NCI-H2107 (cell line): ENCODE results near the gene RASA2.
A peak's percentile ranks its signal among the peaks of the same experiment; 100 is the strongest.
"Not testable (repeated sequence)": the region's sequence is repeated elsewhere in the genome, so short reads cannot be mapped to it uniquely, and the experiment has no call there.

Experiments
- DNase-seq: peaks from one replicate; lab custom pipeline; 2025; lab: John Stamatoyannopoulos, UW

The RASA2 gene

DNA sequence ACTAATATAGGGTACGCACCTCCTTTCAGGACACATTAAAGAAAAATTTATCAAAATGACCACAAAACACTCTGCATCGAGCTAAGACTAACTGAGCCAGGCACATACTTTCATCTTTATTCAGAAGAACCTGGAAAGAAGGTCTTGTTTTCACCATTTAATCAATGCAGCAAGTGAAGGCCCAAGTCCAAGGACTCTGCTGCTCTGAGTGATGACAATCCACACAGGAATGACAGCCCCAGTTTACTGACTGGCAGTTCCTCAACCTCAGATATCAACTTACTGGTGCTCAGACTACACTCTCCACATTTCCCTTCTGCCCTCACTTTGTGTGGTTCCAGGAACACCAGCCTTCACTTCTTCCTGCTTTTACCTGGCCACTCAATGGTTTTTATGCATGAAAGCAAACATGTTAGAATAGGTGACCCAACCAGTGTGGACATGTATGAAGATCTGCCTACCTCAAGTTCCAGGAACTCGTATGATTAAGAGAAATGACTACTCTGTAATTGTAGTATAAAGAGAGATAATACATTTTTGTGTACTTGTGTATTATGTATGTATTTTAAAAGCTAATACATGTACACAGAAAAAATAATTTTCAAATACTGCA, 29.1 kb upstream of the RASA2 start:
- no peak for DNase-seq

DNA sequence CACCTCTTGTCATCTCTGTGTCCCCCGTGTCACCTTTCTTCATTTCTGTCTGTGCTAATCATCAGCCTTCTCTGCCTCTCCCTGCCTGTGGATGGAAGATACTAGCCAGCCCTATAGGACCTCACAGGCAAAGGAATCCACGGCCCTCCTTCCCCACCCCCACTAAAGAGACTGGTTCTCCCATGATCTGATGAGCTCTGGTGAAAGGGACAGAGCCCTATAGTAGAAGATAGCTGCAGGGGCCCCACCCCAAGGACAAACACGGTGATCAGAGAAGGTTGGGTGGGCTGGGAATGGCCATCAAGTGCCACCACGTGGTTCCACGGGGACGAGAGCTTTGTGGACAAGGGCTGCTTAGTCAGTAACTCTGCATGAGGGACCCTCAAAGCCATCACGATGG, 27.8 kb upstream of the RASA2 start:
- no peak for DNase-seq

DNA sequence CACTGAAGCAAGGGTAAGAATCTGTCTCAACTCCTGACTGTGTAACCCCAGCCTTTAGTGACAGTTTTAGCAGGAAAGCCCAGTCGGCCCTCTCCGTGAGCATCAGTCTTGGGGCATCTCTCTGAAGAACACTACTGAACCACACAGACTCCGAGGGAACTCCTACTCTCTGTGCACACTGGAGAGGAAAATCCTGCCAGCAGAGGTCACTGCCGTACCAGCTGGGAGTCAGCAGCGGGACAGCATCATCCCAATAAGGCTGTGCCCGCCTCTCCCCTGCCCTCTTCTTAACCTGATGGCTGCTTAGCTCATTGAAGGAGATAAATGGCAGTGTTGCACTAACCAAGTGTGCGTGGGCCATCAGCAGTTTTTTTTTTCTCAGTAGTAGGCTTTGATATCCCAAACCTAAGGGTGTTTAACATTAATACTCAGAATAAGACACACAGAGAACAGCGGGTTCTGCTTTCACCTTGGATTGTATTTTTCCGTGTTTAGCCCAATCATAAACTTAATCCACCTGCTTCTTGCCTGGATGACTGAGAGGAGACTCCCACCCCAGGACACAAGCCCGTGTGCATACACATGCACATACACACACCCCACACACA, 26.6 kb upstream of the RASA2 start:
- DNase-seq: peak; percentile 81

DNA sequence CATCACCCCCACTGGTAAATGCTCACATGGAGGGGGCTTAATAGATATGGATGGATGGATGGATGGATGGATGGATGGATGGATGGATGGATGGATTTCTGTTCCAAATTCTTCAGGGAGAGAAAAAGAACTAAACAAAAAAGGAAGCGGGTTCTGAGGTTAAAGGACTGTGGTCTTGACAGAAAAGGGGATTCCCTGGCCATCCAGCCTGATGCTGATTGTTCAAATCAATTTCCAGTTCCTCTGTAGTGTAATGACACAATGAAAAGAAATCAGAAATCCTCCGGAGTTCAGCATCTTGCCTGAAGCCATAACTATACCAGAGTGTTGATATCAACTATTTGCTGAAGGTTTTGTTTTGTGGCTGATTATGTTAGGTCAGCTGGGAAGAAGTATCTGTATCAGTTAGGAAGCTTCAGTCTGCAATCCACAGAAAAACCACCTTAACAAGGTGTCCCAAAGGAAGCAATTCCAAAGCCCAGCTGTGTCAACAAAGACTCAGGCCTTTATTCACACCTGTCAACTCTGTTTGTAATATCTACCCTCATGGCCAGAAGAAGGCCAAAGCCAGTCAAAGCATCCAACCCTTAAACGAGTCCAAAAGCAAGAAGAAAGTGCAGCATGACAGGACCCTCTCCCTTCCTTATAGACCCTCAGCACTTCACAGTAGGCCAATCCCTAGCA, 24.5 kb upstream of the RASA2 start:
- DNase-seq: no peak

DNA sequence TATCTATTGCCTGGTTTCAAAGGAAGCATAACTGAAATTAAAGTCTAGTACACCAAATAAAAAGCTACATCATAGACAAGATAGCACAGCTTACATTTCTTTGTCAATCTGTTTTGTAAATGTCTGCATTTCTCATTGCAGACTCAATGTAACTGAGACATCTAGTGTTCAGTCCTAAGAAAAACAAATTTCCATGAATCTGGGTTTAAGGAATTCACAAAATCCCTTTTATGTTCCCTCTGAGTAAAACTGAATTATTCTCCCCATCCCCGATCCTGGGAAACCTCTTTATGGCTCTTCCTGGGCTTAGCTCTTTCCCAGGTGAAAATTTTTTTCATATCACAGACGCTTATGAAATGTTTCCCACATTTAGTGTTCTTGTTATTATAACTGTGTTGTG, 21.6 kb upstream of the RASA2 start:
- DNase-seq: no peak

DNA sequence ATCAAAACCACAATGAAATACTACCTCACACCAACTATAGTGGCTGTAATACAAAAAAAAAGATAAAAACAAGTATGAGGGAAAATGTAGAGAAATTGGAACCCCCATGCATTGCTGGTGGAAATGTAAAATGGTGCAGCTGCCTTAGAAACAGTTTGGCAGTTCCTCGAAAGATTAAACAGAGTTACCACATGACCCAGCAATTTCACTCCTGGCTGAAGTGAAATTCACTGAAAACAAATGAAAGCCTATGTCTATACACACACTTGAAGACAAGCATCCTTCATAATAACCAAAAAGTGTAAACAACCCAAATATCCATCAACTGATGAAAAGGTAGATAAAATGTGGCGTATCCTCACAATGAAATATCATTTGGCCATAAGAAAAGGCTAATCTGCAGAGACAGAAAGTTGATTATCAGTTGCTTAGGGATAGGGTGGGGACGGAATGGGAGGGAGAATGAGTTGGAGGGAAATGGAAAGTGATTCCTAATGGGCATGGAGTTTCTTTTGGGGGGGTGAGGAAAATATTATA, 20.1 kb upstream of the RASA2 start:
- no peak for DNase-seq

DNA sequence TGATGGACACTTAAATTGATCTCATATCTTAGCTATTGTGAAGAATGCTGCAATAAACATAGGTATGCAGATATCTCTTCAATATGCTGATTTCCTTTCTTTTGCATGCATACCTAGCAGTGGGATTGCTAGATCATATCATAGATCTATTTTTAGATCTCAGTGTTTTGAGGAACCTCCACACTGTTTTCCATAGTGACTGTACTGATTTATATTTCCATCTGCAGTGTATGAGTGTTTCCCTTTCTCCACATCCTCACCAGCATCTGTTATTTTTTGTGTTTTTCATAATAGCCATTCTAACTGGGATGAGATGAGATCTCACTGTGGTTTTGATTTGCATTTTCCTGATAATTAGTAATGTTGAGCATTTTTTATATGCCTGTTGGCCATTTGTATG, 17.1 kb upstream of the RASA2 start:
- DNase-seq: no peak

DNA sequence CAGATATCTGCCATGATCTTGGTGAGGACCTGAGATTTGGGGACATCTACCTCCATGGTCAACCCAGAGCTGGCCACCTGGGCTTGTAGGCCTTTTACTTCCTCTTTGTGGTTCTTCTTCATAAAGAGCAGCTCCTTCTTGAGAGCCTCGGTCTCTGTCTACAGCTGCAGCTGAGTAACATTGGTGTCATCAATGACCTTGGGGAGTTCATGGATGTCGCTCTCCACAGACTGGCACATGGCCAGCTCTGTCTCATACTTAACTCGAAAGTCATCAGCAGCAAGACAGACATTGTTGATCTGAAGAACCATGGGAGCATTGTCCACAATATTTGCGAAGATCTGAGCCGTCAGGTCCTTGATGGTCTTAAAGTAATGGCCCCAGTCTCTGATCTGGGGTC, 15.7 kb upstream of the RASA2 start:
- DNase-seq: no peak

DNA sequence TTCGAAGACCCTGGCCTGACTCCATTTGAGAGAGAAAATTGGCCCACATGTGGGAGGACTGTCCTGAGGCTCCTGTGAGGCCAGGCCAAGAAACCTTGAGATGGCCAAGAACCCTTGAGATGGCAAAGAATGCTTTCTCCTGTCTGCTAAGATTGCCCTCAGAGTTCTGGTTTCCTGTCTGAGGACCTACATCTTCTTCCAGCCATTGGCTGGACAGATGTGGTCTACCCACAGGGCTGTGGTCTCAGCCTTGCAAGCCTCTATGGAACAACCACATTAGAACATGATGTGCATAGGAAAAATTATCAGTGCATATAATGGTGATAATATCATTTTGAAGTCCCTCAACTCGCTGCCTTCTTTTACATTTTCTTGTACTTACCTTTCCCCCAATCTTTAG, 10.8 kb upstream of the RASA2 start:
- DNase-seq: no peak

DNA sequence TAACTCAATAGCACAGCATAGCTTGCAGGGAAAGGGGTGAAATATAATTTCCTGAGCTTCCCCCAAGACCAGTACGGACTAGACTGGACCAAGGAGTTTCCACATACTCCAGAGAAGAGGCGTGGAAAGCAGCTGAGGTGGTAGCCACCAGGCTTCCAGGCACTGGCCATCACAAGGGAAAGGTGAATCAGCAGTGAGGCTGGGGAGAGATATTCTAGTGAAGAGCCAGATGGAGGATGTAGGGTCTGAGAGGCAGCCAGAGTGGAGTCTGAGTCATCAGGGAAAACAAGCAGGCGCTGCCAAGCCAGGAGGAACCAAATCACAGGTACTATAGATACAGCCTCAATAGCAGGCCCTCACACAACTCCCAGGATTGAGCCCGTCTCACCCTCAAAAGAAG, 9.6 kb upstream of the RASA2 start:
- no peak for DNase-seq

DNA sequence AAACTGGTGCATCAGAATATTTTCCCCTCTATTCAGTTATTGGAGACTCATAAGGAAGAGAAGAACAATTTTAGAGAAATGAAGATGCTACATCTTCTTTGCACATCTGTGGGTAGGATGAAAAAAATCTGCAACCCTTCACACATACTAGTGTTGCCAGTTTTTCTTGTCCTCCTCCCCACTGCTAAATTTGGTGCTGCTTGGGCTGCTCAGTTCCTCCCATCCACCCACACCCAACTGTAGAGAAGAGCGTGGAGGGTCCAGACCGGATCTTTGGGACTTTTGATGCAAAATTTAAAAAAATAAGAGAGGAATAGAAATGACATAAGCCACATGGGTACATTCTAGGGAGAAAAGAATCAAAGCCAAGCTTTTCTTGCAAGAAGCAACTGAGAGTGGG, 8.7 kb upstream of the RASA2 start:
- no peak for DNase-seq

DNA sequence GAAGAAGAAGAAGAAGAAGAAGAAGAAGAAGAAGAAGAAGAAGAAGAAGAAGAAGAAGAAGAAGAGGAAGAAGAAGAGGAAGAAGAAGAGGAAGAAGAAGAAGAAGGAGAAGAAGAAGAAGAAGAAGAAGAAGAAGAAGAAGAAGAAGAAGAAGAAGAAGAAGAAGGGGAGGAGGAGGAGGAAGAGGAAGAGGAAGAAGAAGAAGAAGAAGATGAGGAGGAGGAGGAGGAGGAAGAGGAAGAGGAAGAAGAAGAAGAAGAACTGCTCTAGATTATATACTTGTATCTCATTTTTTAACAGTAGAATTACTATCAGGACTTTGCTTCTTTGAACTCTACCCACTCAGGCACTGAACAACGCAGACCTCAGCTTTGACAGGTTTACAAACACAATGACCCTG, 8.0 kb upstream of the RASA2 start:
- not testable (repeated sequence) for DNase-seq

DNA sequence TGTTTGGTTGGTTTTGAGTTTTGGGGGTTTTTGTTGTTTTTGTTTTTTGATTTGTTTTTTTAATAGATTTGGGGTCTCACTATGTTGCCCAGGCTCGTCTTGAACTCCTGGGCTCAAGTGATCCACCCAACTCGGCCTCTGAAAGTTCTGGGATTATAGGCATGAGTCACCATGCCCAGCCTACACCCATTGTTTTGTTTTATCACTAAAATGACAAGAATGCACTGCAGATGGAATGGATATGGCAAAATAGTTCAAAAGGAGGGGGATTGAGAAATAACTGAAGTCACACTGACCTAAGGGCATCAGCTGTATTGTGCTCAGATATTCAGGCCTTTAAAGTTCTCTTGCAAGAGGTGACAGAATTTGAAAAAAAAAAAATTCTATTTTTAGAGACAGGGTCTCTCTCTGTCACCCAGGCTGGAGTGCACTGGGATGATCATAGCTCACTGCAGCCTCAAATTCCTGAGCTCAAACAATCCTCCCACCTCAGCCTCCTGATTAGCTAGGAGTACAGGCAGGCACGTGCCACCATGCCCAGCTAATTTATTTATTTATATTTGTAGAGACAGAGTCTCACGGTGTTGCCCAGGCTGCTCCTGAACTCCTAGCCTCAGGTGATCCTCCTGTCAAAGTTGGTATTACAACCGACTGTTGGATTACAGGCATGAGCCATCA, 4.4 kb upstream of the RASA2 start:
- DNase-seq: no peak

DNA sequence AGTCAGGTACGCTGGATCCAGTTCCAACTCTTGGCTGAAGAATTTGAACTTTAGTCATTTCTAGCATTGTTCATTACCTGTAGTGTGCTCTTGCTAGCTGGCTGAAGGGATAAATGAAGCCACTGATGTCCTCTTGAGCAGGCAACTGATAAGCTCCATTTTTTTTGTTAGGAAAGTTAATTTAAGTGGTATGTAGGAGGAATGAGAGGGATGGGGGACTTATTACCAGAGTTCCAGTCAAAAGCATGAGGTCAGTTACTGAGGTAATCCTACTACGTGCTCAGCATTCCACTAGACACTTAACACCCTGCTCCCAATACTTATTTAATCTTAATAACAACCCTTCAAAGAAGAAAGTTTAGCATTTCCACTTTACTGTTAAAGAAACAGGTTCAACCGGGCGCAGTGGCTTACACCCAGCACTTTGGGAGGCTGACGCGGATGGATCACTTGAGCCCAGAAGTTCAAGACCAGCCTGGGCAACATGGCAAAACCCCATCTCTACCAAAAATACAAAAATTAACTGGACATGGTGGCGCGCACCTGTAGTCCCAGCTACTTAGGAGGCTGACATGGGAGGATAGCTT, 2.0 kb upstream of the RASA2 start:
- DNase-seq: no peak

DNA sequence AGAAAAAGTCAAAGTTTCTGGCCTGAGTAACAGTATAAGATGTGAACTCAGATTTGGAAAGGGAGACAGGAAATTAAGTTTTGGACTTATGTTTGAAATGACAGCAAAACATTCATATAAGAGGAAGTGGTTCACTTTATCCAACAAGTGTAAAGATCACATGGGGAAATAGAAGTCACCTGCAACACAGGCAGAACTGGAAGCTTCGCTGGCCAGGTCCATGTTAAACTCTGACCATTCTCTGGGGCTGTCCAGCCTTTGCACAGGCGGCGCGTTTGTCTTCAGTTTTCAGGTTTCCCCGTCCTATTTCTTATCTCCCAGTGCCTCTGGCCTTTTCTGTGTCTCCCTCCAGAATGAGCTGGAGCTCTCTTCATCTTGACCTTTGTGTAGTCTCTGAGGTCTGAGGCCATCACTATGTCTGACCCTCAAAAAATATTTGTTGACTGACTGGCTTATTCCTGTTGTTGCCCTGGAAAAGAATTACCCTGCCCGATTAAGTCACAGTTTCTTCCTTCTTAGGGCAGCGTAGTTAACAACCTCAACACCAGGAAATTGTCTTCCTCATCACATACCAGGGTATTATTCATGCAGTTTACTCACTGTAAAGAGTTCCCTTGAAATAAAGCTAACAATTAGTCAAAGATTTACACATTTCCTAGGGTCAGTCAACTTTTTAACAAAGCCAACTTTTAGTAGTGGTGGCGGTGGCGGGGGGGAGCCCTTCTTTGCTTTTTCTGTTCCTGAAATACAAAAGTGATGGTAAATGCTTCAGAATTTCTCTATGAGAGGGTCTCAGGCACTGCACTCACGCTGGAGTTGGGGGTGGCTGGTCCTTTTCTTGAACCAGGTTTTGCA, 959 bp upstream of the RASA2 start:
- no peak for DNase-seq

DNA sequence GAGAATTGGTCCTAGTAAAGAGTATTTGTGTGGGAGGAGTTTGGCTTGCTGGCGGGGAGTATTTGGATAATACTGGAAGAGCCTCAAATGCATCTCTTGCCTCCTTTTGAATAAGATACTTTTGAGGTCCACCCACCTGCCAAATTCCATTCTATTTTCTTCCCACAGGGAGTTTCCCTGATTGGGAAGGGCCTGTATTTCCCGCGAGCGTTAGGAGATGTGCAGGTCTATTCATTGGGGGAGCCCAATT, 406 bp upstream of the RASA2 start:
- DNase-seq: no peak

DNA sequence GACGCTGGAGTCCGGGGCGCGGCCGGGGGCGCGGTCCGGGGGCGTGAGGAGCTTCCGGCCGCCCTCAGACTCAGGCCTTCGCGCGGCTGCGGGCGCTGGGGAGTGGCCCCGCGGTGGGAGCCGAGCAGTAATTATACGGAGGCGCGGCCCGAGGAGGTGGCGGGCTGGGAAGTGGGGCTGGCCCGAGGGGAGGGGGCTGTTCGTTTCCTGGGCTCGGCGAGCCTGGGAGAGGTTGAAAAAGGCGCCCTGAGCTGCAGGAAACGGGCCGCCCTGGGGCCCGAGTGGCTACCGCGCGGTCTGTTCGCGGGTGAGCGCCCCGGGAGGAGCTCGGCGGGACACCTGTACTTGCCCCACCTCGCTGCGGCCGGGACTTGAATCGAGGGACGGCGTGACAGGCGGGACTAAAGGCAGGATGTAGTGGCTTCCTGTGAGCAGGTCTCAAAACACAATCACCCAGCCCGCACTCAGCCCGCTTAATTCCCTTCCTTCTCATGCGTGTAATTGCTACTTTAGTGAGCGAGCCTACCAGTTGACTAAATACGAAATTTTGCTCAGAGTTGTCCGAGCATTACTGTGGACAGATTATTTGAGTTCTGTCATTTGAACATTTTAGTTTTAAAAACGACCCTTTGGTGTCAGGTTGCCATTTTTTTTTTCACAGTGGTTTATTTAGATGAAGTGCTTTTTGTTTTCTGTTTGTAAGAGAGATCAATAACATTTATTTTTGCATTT, 860 bp downstream of the RASA2 start:
- peak; percentile 54 for DNase-seq

DNA sequence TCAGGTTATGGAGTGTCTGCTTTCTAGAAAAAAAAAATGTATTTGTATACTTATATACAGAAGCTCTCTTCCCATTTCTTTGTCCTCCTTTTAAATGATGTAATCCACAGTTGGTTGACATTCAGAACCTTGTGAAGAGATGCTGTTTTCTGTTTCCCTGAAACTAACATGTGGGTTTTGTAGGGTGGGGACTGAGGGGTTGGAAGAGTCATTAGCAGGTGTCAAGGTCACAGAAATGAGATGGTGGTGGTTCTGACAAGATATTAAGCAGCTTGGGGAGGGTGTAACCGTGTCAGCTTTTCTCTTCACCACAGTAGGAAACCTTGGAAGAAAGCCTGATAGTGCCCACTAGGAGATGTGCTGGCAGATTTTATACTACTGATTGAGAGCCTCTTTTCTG, 2.4 kb downstream of the RASA2 start:
- DNase-seq: no peak

DNA sequence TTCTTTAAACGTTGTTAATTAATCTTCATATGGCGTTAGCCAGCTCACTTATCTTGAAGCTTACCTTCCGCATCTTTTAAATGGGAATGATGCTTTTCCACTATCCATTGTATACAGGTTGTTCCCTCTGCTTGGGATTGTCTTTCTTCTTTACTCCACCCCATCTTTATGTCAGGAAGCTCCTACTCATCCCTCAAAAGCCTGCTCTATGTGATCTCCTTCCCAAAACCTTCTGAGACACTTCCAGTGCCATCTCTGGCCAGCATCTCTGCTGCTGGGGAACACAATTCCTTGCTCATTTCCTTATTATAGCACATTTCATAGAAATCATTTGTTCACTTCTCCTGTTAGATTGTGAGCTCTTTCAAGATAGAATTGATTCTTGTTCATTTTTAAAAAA, 4.3 kb downstream of the RASA2 start:
- no peak for DNase-seq

DNA sequence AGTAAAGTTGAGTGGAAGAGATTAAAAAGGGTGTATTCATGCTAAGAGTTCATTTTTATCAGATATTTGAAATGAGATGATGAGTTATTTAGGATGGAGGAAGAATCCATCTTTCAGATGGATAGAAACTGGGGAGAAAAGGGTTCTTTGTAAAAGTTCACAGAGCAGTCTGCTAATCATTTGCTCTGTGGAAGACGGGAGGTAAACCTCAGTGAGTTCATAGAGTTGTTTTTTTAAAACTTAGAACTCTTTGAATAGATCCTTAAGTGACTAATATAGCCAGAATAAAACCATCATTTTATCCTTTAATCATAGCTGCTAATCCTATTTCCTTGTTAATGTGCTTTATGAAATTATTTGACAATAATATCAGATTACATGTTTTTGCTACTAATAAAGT, 5.1 kb downstream of the RASA2 start:
- DNase-seq: no peak

DNA sequence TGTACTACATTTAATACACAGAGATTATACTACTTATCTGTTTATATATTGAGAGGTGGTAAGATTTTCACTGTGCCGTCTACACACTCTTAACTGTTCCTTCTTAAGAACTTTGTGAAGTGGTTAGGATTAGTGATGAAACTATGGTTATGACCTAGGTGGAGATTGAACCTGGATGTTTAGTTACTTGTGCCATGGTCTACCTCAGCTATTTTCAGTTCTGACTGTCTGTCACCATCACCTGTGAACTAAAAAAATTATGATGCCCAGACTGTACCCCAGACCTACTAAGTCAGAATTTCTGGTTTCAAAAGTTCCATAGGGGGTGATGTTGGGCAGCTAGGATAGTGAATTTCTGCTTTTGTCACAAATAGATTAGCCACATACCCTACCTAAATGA, 6.4 kb downstream of the RASA2 start:
- DNase-seq: no peak
